Stimulated activated CD4-positive, alpha-beta T cell treated with anti-CD3 and anti-CD28 coated beads, Interleukin-4, amount 100 ng/mL, for 4 hours (primary cell): Measurements from ENCODE around the gene THUMPD1.
"Not testable (repeated sequence)": the region's sequence is repeated elsewhere in the genome, so short reads cannot be mapped to it uniquely, and the experiment has no call there.

Source experiments
- DNase-seq, 2 experiments: peaks; one replicate each; pipeline ENCODE4 v3.0.0-alpha.2; 2020

THUMPD1 gene

DNA sequence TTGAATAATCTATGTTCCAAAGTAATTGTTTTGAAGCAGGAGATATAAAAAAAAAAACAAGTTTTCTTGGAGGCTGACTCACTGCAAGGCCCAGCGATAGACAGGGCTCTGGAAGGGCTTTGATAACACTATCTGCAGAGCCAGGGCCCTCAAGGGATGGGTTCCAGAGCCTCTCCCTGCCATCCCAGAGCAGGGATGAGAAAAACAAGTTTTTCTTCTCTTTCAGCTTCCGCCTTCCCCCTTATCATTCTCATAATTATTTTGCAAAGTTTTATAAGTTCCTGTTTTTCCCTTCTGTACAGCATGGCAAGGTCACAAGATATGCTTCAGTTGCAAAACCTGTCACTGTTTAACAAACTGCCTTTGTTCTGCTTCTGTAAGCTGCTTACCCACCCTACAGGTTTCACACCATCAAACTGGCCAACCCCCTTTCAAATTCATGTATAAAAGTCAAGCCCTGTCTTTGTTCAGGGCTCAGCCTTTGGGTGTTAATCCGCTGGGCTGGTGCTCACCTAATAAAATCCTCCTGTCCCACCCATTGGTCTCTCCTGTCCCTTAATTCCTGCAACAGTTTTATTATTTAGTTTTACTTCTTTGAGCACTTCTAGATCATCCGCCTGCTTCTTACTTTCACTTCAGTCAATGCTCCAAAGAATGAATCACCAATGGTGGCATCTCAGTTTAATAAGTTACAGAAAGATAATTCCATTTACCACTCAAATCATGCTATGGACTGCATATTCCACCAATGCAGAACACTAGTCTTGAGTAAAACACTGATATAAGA is 5.6 kb upstream of the THUMPD1 start:
- DNase-seq, result no peak

- DNase-seq, result no peak
Observed at GRCh38 chr16:20746461-20746860, 4.8 kb upstream of the THUMPD1 start.

GRCh38 chr16:20744922-20745440 is 3.4 kb upstream of the THUMPD1 start:
- no peak for DNase-seq

GRCh38 chr16:20743591-20743990 is 2.0 kb upstream of the THUMPD1 start:
- DNase-seq, result no peak

GRCh38 chr16:20740901-20741521 is 607 bp downstream of the THUMPD1 start:
- peak; percentile 89 for DNase-seq

GRCh38 chr16:20740007-20740883 is 1.4 kb downstream of the THUMPD1 start:
- no peak for DNase-seq

DNA sequence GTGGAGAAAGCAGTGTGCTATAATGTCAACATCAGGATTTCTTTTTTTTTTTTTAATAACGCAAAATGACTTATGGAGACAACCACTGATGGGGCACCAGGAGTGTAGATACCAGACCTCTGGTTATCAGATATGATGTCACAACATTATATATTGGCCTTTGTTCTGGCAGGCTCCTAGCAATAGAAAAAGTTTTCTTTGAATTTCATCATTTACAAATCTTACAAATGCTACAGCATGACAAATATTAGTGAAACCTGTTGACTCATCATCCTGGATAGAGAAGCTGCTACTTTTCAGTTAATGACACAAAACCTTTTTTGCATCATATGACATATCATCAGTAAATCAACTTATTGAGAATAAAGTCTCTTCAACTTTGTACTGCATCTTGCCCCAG is 6.1 kb downstream of the THUMPD1 start:
- no peak for DNase-seq

GRCh38 chr16:20734782-20735181 is 6.8 kb downstream of the THUMPD1 start:
- DNase-seq, result no peak

GRCh38 chr16:20734056-20734455 is 7.6 kb downstream of the THUMPD1 start:
- DNase-seq, result no peak

- no peak for DNase-seq
Observed at GRCh38 chr16:20729141-20729540, 12.5 kb downstream of the THUMPD1 start.

DNA sequence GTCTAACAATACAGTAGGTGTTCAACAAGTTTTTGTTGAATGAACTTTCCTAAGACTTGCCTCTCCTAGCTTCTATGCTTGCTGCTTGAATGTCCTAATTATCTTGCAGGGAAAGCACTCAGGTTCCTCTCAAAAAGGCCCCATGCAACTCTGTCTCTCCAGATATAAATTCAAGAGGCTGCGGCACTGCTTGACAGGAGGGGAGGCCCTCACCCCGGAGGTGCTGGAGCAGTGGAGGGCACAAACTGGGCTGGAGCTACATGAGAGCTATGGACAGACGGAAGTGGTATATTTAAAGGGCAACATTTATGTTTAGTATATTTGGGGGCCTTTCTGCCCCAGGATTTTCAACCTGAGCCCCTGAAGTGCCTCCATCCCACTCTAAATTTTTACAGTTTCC is 14.4 kb downstream of the THUMPD1 start:
- no peak for DNase-seq

- DNase-seq, result no peak
Observed at GRCh38 chr16:20726661-20727060, 15.0 kb downstream of the THUMPD1 start.

DNA sequence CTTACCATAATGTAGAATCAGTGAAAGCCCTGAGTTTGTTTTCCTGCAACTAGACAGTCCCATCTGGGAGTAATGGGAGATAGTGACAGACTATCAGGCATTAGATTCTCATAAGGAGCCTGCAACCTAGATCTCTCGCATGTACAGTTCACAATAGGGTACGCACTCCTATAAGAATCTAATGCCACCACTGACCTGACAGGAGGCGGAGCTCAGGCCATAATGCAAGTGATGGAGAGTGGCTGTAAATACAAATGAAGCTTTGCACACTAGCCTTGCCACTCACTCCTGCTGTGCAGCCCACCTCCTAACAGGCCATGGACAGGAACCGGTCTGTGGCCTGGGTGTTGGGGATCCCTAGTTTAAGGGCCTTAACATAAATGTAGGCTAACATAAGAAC is 21.4 kb downstream of the THUMPD1 start:
- DNase-seq, result no peak

DNA sequence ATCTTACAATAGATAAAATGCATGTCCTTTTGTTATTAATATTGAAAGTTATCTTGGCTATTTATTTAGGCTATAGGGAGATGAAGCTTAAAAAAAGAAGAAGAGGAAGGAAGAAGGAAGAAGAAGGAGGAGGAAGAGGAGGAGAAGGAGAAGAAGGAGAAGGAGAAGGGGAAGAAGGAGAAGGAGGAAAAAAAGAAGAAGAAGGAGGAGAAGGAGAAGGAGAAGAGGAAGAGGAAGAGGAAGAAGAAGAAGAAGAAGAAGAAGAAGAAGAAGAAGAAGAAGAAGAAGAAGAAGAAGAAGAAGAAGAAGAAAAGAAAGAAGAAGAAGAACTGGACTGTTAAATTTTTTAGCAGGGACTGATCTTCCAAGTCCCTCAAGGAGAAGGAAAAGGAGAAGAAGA is 23.9 kb downstream of the THUMPD1 start:
- DNase-seq, result not testable (repeated sequence)

- DNase-seq, result no peak
Observed at GRCh38 chr16:20711277-20711911, 30.2 kb downstream of the THUMPD1 start.

DNA sequence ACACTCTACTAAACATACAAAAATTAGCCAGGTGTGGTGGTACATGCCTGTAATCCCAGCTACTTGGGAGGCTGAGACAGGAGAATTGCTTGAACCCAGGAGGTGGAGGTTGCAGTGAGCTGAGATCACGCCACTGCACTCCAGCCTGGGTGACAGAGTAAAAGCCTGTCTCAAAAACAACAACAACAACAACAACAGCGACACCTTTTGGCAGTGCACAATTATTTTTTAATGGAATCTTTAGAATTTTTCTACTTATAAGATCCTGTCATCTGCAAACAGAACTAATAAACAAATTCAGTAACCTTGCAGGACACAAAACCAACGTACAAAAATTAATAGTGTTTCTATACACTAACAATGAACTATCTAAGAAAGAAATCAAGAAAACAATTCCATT is 33.5 kb downstream of the THUMPD1 start:
- not testable (repeated sequence) for DNase-seq

DNA sequence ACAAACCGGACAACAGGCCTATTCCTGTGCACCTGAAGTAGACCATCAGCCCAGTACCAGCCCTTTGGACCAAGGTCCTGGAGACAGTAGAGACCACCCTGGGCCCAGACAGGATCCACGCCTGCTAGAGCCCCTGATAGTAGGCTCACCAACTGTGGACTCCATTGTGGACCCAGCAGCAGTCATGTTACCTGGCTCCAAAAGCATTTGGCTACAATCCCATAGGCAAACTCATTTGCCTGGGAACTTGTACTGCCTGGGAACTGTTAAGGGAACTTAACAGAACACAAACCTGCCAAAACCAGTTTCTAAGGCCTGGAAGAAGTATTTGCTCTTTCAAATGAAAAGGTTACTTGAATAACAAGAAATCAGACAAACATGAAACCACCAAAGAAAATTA is 34.2 kb downstream of the THUMPD1 start:
- DNase-seq, result no peak

DNA sequence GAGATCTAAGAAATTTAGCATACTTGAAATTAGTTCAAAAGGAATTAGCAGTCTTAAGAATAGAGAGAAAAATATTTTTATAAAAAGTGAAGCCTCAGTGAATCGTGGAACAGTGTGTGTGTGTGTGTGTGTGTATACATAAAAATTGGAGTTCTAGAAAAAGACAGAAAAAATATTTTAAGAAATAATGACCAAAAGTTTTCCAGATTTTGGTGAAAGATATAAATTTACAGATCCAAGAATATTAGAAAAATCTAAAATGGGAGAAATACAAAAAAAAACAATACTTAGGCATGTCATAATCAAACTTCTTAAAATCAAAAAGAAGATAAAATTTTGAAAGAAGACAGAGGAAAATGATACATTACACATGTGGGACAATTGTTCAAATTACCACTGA is 35.6 kb downstream of the THUMPD1 start:
- DNase-seq, result not testable (repeated sequence)

- no peak for DNase-seq
Observed at GRCh38 chr16:20704281-20704680, 37.3 kb downstream of the THUMPD1 start.

DNA sequence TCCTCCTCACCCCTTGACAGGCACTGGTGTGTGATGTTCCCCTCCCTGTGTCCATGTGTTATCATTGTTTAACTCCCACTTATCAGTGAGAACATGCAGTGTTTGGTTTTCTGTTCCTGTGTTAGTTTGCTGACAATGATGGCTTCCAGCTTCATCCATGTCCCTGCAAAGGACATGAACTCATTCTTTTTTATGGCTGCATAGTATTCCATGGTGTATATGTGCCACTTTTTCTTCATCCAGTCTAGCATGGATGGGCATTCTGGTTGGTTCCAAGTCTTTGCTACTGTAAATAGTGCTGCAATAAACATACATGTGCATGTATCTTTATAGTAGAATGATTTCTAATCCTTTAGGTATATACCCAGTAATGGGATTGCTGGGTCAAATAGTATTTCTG is 39.9 kb downstream of the THUMPD1 start:
- DNase-seq, result not testable (repeated sequence)

DNA sequence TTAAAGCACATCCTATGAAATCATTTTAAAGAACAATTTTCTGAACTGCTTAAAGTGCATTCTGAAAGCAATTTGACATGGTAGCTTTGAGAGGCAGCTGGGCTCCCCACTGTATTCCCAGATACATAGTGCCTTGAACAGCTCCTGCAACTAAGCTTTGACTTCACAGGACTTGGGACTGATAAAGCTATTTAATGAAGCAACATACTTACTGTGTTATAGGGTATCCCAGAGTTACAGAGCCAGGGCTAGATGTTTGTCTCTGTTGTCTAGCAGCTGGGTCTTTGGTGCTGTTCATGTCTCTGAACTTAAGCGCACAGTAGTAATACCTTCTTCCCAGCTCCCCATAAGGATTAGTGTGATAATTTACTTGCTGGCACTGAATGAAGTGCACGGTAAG is 45.0 kb downstream of the THUMPD1 start:
- no peak for DNase-seq

- DNase-seq, result no peak
Observed at GRCh38 chr16:20695024-20695423, 46.6 kb downstream of the THUMPD1 start.

GRCh38 chr16:20694096-20694495 is 47.5 kb downstream of the THUMPD1 start:
- not testable (repeated sequence) for DNase-seq
